ENCODE measurements around the gene SARS1.
A peak's percentile ranks its signal among the peaks of the same experiment; 100 is the strongest.

SARS1 gene

GRCh38 chr1:109256085-109256484 is 42.4 kb downstream of the SARS1 start:
- Histone ChIP-seq H3K4me2 (ENCODE audit: low read length) (no peak overlapping the region), H3K18ac (ENCODE audit: low read length) (no peak overlapping the region), H3K4ac (ENCODE audit: low read depth, low read length) (no peak overlapping the region), H3K27me3 (ENCODE audit: insufficient read depth, low read length, poor library complexity) (no peaks in the 10 kb centered on the region), H4K8ac (ENCODE audit: low read depth, low read length) (no peak overlapping the region), H3K4me1 (ENCODE audit: control insufficient read depth, low read depth, low read length) (peaks cover 10% of the 10 kb centered on the region), H3K9ac (ENCODE audit: low read length) (no peak overlapping the region), H3K23ac (ENCODE audit: low read length) (no peak overlapping the region), H2BK120ac (ENCODE audit: low read depth, low read length) (no peak overlapping the region), H3K79me1 (ENCODE audit: low read length) (no peaks in the 10 kb centered on the region), H3K27ac (ENCODE audit: low read depth, low read length) (no peak overlapping the region), H2BK15ac (replicated peaks; ENCODE audit: low read depth) (no peak overlapping the region), H3K79me2 (ENCODE audit: control insufficient read depth, insufficient read depth, low read length) (no peaks in the 10 kb centered on the region), H3K36me3 (ENCODE audit: control insufficient read depth, insufficient read depth, low read length) (no peaks in the 10 kb centered on the region), H4K5ac (ENCODE audit: low read length) (no peak overlapping the region), H2BK5ac (ENCODE audit: low read length) (no peak overlapping the region), H3K4me3 (ENCODE audit: low read length) (no peak overlapping the region), H3K56ac (ENCODE audit: low read length) (no peak overlapping the region), H2AK5ac (ENCODE audit: low read length) (no peak overlapping the region)
- no CpG with 5 or more reads among the region's 7 CpGs for WGBS (ENCODE audit: extremely low coverage, insufficient coverage, low lambda C conversion rate)
- DNase-seq, result no peak

DNA sequence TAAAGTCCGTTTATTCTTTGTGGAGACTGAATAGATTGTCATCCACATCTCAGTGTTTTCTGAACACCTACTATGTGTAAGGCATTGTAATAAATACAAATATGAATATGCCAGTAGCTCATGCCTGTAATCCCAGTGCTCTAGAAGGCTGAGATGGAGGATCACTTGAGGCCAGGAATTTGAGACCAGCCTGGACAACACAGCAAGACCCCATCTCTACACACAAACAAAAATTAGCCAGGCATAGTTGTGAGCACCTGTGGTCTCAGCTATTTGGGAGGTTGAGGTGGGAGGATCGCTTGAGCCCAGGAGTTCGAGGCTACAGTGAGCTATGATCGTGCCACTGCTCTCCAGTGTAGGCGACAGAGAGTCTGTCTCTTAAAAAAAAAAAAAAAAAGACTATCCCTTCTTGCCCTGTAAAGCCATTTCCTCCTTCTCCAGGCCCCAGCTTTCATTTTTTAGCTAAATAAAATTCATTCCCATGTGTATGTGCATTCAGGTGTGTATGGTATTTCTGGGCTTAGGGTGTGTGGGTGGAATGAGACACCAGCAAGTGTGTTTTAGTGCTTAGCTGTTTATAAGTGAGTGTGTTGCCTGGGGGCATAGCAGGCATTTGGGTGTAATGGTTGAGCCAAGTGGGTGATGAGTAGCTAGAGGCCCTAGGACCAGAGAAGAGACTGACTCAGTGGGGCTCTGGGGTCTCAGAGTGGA is 43.4 kb downstream of the SARS1 start:
- H2BK15ac ChIP-seq (replicated peaks; ENCODE audit: low read depth), result no peak overlapping the region
- no peak overlapping the region for H4K5ac ChIP-seq (ENCODE audit: low read length)
- H3K4me2 ChIP-seq (ENCODE audit: low read length), result no peak overlapping the region
- H3K27ac ChIP-seq (ENCODE audit: low read depth, low read length), result no peak overlapping the region
- peaks cover 10% of the 10 kb centered on the region for H3K4me1 ChIP-seq (ENCODE audit: control insufficient read depth, low read depth, low read length)
- no peak overlapping the region for H3K4me3 ChIP-seq (ENCODE audit: low read length)
- H3K56ac ChIP-seq (ENCODE audit: low read length), result no peak overlapping the region
- no peaks in the 10 kb centered on the region for H3K79me2 ChIP-seq (ENCODE audit: control insufficient read depth, insufficient read depth, low read length)
- H3K79me1 ChIP-seq (ENCODE audit: low read length), result no peaks in the 10 kb centered on the region
- no peak overlapping the region for H3K4ac ChIP-seq (ENCODE audit: low read depth, low read length)
- no peak overlapping the region for H3K18ac ChIP-seq (ENCODE audit: low read length)
- no peak overlapping the region for H2AK5ac ChIP-seq (ENCODE audit: low read length)
- no peak overlapping the region for H2BK120ac ChIP-seq (ENCODE audit: low read depth, low read length)
- no CpG with 5 or more reads among the region's 5 CpGs for WGBS (ENCODE audit: extremely low coverage, insufficient coverage, low lambda C conversion rate)
- no peaks in the 10 kb centered on the region for H3K36me3 ChIP-seq (ENCODE audit: control insufficient read depth, insufficient read depth, low read length)
- H3K9ac ChIP-seq (ENCODE audit: low read length), result no peak overlapping the region
- no peak overlapping the region for H2BK5ac ChIP-seq (ENCODE audit: low read length)
- H3K27me3 ChIP-seq (ENCODE audit: insufficient read depth, low read length, poor library complexity), result no peaks in the 10 kb centered on the region
- DNase-seq, result no peak
- no peak overlapping the region for H4K8ac ChIP-seq (ENCODE audit: low read depth, low read length)
- H3K23ac ChIP-seq (ENCODE audit: low read length), result no peak overlapping the region

- Histone ChIP-seq H3K56ac (ENCODE audit: low read length) (no peak overlapping the region), H3K23ac (ENCODE audit: low read length) (no peak overlapping the region), H2BK15ac (replicated peaks; ENCODE audit: low read depth) (no peak overlapping the region), H3K4ac (ENCODE audit: low read depth, low read length) (no peak overlapping the region), H2BK5ac (ENCODE audit: low read length) (no peak overlapping the region), H2AK5ac (ENCODE audit: low read length) (no peak overlapping the region), H3K4me3 (ENCODE audit: low read length) (no peak overlapping the region), H3K27me3 (ENCODE audit: insufficient read depth, low read length, poor library complexity) (no peaks in the 10 kb centered on the region), H3K4me1 (ENCODE audit: control insufficient read depth, low read depth, low read length) (peaks cover 10% of the 10 kb centered on the region), H3K79me1 (ENCODE audit: low read length) (no peaks in the 10 kb centered on the region), H2BK120ac (ENCODE audit: low read depth, low read length) (no peak overlapping the region), H3K36me3 (ENCODE audit: control insufficient read depth, insufficient read depth, low read length) (no peaks in the 10 kb centered on the region), H3K9ac (ENCODE audit: low read length) (no peak overlapping the region), H3K79me2 (ENCODE audit: control insufficient read depth, insufficient read depth, low read length) (no peaks in the 10 kb centered on the region), H3K4me2 (ENCODE audit: low read length) (no peak overlapping the region), H4K5ac (ENCODE audit: low read length) (no peak overlapping the region), H4K8ac (ENCODE audit: low read depth, low read length) (no peak overlapping the region), H3K18ac (ENCODE audit: low read length) (no peak overlapping the region), H3K27ac (ENCODE audit: low read depth, low read length) (no peak overlapping the region)
- no CpG with 5 or more reads among the region's 15 CpGs for WGBS (ENCODE audit: extremely low coverage, insufficient coverage, low lambda C conversion rate)
- DNase-seq, result no peak
Measured at GRCh38 chr1:109257682-109258421, 44.1 kb downstream of the SARS1 start.

- Histone ChIP-seq H4K5ac (ENCODE audit: low read length) (no peak overlapping the region), H3K18ac (ENCODE audit: low read length) (no peak overlapping the region), H3K4ac (ENCODE audit: low read depth, low read length) (no peak overlapping the region), H3K56ac (ENCODE audit: low read length) (no peak overlapping the region), H3K23ac (ENCODE audit: low read length) (no peak overlapping the region), H2BK5ac (ENCODE audit: low read length) (no peak overlapping the region), H3K36me3 (ENCODE audit: control insufficient read depth, insufficient read depth, low read length) (no peaks in the 10 kb centered on the region), H2BK120ac (ENCODE audit: low read depth, low read length) (no peak overlapping the region), H2AK5ac (ENCODE audit: low read length) (no peak overlapping the region), H3K27me3 (ENCODE audit: insufficient read depth, low read length, poor library complexity) (no peaks in the 10 kb centered on the region), H3K4me1 (ENCODE audit: control insufficient read depth, low read depth, low read length) (peaks cover 9% of the 10 kb centered on the region), H2BK15ac (replicated peaks; ENCODE audit: low read depth) (no peak overlapping the region), H3K4me2 (ENCODE audit: low read length) (no peak overlapping the region), H3K4me3 (ENCODE audit: low read length) (no peak overlapping the region), H3K27ac (ENCODE audit: low read depth, low read length) (no peak overlapping the region), H3K9ac (ENCODE audit: low read length) (no peak overlapping the region), H3K79me2 (ENCODE audit: control insufficient read depth, insufficient read depth, low read length) (no peaks in the 10 kb centered on the region), H3K79me1 (ENCODE audit: low read length) (no peaks in the 10 kb centered on the region), H4K8ac (ENCODE audit: low read depth, low read length) (no peak overlapping the region)
- WGBS (ENCODE audit: extremely low coverage, insufficient coverage, low lambda C conversion rate), result no CpG with 5 or more reads among the region's 69 CpGs
- DNase-seq, result no peak
Measured at GRCh38 chr1:109258481-109259466, 45.1 kb downstream of the SARS1 start.

DNA sequence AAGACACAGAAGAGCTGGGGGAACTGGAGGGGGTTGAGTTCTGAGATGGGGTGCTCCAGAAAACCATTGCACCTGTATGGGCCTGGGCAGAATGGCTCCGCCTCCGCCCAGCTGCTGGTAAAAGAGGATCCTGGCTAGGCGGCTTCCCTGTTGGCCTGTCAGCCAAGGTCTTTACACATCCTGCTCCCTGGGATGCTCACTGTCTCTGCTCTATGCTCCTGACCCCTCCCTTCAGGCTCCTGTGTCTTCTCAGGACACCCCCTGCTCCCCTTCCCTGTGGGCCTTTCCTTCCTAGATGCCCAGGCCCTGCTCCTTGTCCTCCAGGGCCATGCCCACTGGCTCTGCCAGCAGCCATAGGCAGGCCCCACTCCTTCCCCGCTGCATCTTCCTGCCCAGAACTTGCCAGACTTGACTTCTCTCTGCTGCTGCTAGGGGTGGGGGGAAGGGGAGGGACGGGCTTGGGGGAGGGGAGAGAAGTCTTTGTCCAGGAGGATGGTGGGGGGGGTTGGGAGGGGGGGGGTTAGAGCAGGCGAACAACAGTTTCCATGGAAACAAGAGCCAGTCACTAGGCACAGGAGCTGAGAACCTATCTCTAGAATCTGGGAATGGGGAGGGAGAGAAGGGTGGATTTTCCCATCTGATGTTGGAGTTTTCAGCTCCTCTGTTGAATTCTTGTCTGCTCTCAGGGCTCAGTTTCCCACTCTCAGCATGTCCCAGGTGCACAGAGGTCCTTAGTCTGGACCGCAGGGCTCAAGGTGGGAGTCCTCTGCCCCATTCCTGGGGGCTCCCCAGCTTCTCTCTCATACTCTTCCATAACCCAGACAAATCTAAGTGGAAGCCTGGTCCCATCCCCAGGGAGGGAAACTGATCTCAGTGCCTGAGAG is 46.2 kb downstream of the SARS1 start:
- no peak overlapping the region for H3K4ac ChIP-seq (ENCODE audit: low read depth, low read length)
- no peaks in the 10 kb centered on the region for H3K79me2 ChIP-seq (ENCODE audit: control insufficient read depth, insufficient read depth, low read length)
- no peak overlapping the region for H3K56ac ChIP-seq (ENCODE audit: low read length)
- H3K23ac ChIP-seq (ENCODE audit: low read length), result no peak overlapping the region
- H3K4me2 ChIP-seq (ENCODE audit: low read length), result no peak overlapping the region
- no peaks in the 10 kb centered on the region for H3K79me1 ChIP-seq (ENCODE audit: low read length)
- no CpG with 5 or more reads among the region's 7 CpGs for WGBS (ENCODE audit: extremely low coverage, insufficient coverage, low lambda C conversion rate)
- no peaks in the 10 kb centered on the region for H3K4me1 ChIP-seq (ENCODE audit: control insufficient read depth, low read depth, low read length)
- peak; percentile 73 for DNase-seq
- no peak overlapping the region for H2BK5ac ChIP-seq (ENCODE audit: low read length)
- no peaks in the 10 kb centered on the region for H3K36me3 ChIP-seq (ENCODE audit: control insufficient read depth, insufficient read depth, low read length)
- no peaks in the 10 kb centered on the region for H3K27me3 ChIP-seq (ENCODE audit: insufficient read depth, low read length, poor library complexity)
- H2BK120ac ChIP-seq (ENCODE audit: low read depth, low read length), result no peak overlapping the region
- H3K4me3 ChIP-seq (ENCODE audit: low read length), result no peak overlapping the region
- no peak overlapping the region for H2AK5ac ChIP-seq (ENCODE audit: low read length)
- no peak overlapping the region for H4K8ac ChIP-seq (ENCODE audit: low read depth, low read length)
- no peak overlapping the region for H3K18ac ChIP-seq (ENCODE audit: low read length)
- no peak overlapping the region for H4K5ac ChIP-seq (ENCODE audit: low read length)
- no peak overlapping the region for H2BK15ac ChIP-seq (replicated peaks; ENCODE audit: low read depth)
- H3K27ac ChIP-seq (ENCODE audit: low read depth, low read length), result no peak overlapping the region
- no peak overlapping the region for H3K9ac ChIP-seq (ENCODE audit: low read length)

All from mesendoderm (in vitro differentiated cells).